Esophagus squamous epithelium (tissue), 5 donors: ENCODE results near the gene C7orf25. TPM values are rescaled to one million over a fixed set of nuclear protein-coding genes. Genes with fewer than 3 reads are reported as not detected.
A peak's percentile ranks its signal among the peaks of the same experiment; 100 is the strongest.

Experiments
- DNase-seq: peaks from one replicate; lab custom pipeline; 2025; lab: John Stamatoyannopoulos, UW
- H3K27ac ChIP-seq, 4 donors: fragments of 200-600 bp; sonication (generic); one replicate each; pipeline ENCODE4 v1.5.1; 2016 to 2019; ENCODE audit warnings: mild to moderate bottlenecking in 1 of 4
- H3K27me3 ChIP-seq, 4 donors: fragments of 200-600 bp; sonication (generic); 1 replicate in 3 of 4; 2 replicates in 1 of 4; pipeline versions ENCODE4 v1.5.1 to v1.6.0; 2017 to 2021; ENCODE audit warnings: antibody characterized with exemption in 1 of 4
- H3K36me3 ChIP-seq, 3 donors: fragments of 200-600 bp; sonication (generic); one replicate each; pipeline ENCODE4 v1.5.1; 2016 to 2019
- H3K4me1 ChIP-seq, 3 donors: fragments of 200-600 bp; sonication (generic); one replicate each; pipeline ENCODE4 v1.5.1; 2017 to 2019
- H3K4me3 ChIP-seq, 4 donors: fragments of 200-600 bp; sonication (generic); 1 replicate in 3 of 4; 2 replicates in 1 of 4; pipeline ENCODE4 v1.5.1; 2016 to 2019; ENCODE audit warnings: mild to moderate bottlenecking in 2 of 4, moderate library complexity in 1 of 4
- H3K9me3 ChIP-seq, 3 donors: fragments of 200-600 bp; sonication (generic); one replicate each; pipeline ENCODE4 v1.5.1; 2016 to 2019
- POLR2A ChIP-seq, 4 donors: fragments of 450-650 bp; IDR thresholded peaks; one replicate each; pipeline ENCODE4 v1.6.1; 2017; ENCODE audit warnings: antibody characterized with exemption in 4 of 4, mild to moderate bottlenecking in 4 of 4, moderate library complexity in 3 of 4
- WGBS, 2 donors: methylation state at CpG; one replicate each; pipeline ENCODE4 v1.1.5; 2018; 5-methylcytosine and 5-hydroxymethylcytosine counted together
- intact Hi-C: fragments of 100-400 bp; cut with DNase I; formaldehyde crosslinking; loops from one replicate; pipeline ENCODE4 v1.15.0; 2022
- total RNA-seq, 4 donors: library from RNA; depleted of rRNA; stranded (reverse); fragments of >200 nt; gene quantifications; one replicate each; pipeline ENCODE4 v1.1.0, GENCODE V29; 2016
- TF ChIP-seq, protein P1 (sequence below), 6 experiments: fragments of 450-650 bp in 4 of 6; fragments of 200-600 bp in 2 of 6; sonication (generic) in 2 of 6; IDR thresholded peaks; one replicate each; pipeline ENCODE4 v1.5.1; 2016 to 2019; ENCODE audit warnings: antibody characterized with exemption in 6 of 6, mild to moderate bottlenecking in 4 of 6, moderate library complexity in 4 of 6
- donor health status: DM: yes; HTN: yes; CAD: no.

Gene C7orf25
- 1 to 10 TPM; 4.8 to 8.9 (median 7.0) TPM for total RNA-seq

DNA sequence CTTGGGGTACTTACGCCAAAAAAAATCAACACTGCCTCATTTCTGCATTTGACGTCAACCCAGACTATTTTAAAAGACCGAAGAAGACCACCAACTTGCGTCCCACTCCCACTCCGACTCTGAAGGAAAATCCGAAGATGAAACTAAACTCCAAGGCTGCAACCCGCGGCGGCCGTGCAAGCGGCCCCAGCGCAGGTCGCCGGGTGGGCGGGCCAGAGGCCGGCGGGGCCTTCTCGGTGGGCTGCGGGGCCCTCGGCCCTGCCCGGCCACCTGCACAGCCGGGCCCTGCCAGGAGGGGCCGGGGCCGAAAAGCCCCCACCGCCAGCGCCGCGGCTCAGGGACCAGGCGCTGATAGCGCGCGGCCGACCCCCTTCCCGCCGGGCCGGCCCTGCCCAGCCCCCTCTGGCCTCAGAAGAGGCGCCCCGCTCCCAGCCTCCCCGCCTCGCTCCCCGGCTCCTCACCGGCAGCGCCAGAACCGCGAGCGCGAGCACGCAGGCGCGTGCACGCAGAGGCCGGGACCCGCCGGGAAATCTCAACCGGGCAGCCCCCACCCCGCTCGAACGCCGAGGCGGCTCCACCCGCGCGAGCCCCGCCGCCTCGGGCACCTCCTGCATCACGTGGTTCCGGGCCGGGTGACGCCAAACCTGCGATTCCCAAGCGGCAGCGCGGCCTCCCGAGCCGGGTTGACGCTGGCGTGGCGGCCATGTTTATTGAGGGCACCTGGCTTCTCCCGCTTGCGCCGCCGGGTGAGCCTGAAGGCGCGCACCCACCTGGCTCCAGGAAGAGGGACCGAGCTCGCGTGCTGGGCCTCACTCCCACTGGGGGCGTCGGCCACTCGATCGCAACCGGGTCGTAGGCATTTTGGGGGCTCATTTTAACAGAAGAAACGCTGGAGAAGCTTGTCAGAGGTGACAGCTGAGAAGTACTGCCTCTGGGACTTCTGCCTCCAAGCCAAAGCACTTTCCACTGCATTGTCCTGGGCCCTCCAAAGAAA lies at the start of gene C7orf25:
Gene C7orf25, minus strand, starts transcription at position 617 of the 994 bp plus-strand sequence. CDS start 1,170 bp downstream, outside the sequence.
- H3K9me3 ChIP-seq, result no peaks in the 10 kb centered on the region
- no peaks in the 10 kb centered on the region for H3K27me3 ChIP-seq
- H3K4me3 ChIP-seq, result peak within 1 kb of the TSS; percentile 83 to 96 (median 90)
- H3K27ac ChIP-seq, result peak within 1 kb of the TSS; percentile 79 to 91 (median 87)
- peaks cover 4 to 32% (median 11%) of the 10 kb centered on the region in 3 donors for H3K4me1 ChIP-seq
- H3K36me3 ChIP-seq, result peaks cover 0 to 15% (median 8%) of the 10 kb centered on the region in 3 donors
- intact Hi-C loops, result no loop called here
- TF ChIP-seq, protein P1, sequence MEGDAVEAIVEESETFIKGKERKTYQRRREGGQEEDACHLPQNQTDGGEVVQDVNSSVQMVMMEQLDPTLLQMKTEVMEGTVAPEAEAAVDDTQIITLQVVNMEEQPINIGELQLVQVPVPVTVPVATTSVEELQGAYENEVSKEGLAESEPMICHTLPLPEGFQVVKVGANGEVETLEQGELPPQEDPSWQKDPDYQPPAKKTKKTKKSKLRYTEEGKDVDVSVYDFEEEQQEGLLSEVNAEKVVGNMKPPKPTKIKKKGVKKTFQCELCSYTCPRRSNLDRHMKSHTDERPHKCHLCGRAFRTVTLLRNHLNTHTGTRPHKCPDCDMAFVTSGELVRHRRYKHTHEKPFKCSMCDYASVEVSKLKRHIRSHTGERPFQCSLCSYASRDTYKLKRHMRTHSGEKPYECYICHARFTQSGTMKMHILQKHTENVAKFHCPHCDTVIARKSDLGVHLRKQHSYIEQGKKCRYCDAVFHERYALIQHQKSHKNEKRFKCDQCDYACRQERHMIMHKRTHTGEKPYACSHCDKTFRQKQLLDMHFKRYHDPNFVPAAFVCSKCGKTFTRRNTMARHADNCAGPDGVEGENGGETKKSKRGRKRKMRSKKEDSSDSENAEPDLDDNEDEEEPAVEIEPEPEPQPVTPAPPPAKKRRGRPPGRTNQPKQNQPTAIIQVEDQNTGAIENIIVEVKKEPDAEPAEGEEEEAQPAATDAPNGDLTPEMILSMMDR (IDR thresholded peaks at IDR 0.05), result peak in 3 of 6 experiments; percentile 5 to 30 (median 15)
- peak in 2 of 4 donors; percentile 46 to 50 for TF ChIP-seq POLR2A (IDR thresholded peaks at IDR 0.05)
- WGBS, 2 donors, result 0 to 1% methylated on average over 19 to 29 of the region's 95 CpGs
- DNase-seq, result peak; percentile 74

DNA sequence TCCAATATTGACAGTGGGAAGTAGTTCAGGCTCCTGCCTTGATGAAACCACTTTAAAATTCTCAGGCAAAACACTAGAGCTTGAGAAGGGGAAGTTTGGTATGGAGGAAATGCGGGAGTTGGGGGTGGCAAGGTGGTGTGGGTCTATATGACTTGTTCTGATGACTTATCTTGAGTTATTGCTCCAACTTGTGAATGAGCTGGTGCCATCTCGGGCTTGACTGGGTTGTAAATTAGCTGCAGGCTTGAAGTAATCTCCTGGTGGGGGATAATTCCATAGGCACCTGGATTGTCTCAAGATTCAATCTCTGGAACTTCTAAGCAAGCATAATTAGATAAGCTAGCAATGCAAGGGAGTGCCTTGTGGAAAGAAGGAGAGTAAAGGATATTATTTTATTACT lies 49.3 kb upstream of the C7orf25 start:
- no peaks in the 10 kb centered on the region for H3K36me3 ChIP-seq
- H3K4me3 ChIP-seq, result no peak overlapping the region
- TF ChIP-seq, protein P1 (IDR thresholded peaks at IDR 0.05), result no peak
- TF ChIP-seq POLR2A (IDR thresholded peaks at IDR 0.05), result no peak
- no peaks in the 10 kb centered on the region for H3K4me1 ChIP-seq
- H3K27me3 ChIP-seq, result peaks cover 0 to 2% (median 0%) of the 10 kb centered on the region in 4 donors
- H3K27ac ChIP-seq, result no peak overlapping the region
- H3K9me3 ChIP-seq, result no peaks in the 10 kb centered on the region
- no peak for DNase-seq
- WGBS, 2 donors, result 61 to 79% methylated on average over 2 of the region's 2 CpGs
- intact Hi-C loops, result no loop called here

DNA sequence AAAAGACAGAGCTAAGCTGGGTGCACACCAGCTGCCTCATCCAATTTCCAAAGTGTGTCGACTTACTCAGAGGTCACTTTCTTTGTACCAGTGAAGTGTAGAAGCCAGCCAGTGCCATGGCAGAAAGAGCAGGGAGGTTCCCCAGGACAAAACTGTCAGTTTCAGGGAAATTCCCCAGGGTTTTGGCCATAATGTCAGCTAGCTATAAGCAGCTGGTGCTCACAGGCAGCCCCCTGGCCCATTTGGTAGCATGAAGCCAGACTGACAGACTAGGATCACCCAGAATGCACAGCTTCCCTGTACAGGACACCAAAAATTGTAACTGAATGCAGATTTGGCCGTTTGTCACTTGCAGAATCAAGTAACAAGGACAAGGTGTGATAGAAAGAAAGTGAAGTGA lies 48.9 kb upstream of the C7orf25 start:
- Histone ChIP-seq H3K9me3 (no peaks in the 10 kb centered on the region), H3K4me3 (no peak overlapping the region), H3K4me1 (no peaks in the 10 kb centered on the region), H3K27ac (no peak overlapping the region), H3K27me3 (peaks cover 0 to 2% (median 0%) of the 10 kb centered on the region in 4 donors), H3K36me3 (no peaks in the 10 kb centered on the region)
- WGBS, 2 donors, result 27 to 44% methylated on average over 1 to 2 of the region's 2 CpGs
- DNase-seq, result no peak
- intact Hi-C loops, result no loop called here
- no peak for TF ChIP-seq POLR2A (IDR thresholded peaks at IDR 0.05)
- TF ChIP-seq, protein P1 (IDR thresholded peaks at IDR 0.05), result no peak

DNA sequence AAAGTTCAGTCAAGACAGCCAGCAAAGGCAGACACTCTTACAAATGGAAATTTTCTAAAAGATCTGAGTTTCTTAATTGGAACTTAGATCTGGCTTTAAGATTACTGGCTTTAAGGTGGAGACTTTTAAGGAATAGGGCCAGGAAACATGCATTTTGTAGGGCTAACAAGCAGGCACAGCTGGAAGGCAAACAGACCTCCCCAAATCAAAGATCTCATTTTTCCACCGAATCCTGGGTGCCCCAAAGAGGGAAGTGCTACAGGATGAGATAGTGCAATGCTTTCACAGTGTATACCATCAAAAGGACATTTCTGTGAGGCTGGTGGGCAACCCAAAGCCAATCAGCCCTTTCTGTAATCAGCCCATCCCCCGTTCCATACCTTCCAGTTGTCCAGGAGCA lies 47.7 kb upstream of the C7orf25 start:
- Histone ChIP-seq H3K36me3 (no peaks in the 10 kb centered on the region), H3K4me3 (no peak overlapping the region), H3K27me3 (peaks cover 0 to 2% (median 0%) of the 10 kb centered on the region in 4 donors), H3K9me3 (no peaks in the 10 kb centered on the region), H3K27ac (no peak overlapping the region), H3K4me1 (no peaks in the 10 kb centered on the region)
- no peak for DNase-seq
- WGBS, 2 donors, result 82 to 92% methylated on average over 2 of the region's 2 CpGs
- intact Hi-C loops, result no loop called here
- TF ChIP-seq, protein P1 (IDR thresholded peaks at IDR 0.05), result no peak
- TF ChIP-seq POLR2A (IDR thresholded peaks at IDR 0.05), result no peak

DNA sequence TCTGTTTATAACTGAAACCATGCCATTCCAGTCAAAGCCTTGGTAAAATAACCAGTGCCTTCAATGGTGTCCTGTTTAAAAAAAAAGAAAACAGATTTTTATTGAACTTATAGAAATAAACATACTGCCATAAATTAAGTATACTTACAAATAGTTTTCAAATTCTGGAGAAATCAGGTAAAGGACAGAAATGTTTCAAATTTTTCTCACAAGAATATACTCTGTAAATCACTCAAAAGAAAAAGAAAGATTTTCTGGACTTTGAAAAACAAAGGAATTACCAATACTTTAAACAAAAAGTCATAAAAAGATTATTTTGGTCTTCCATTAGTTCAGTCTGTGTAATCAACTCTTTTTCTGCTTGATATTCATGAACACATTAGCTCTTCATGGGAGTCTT lies 44.2 kb upstream of the C7orf25 start:
- Histone ChIP-seq H3K27ac (no peak overlapping the region), H3K27me3 (peaks cover 0 to 2% (median 0%) of the 10 kb centered on the region in 4 donors), H3K9me3 (no peaks in the 10 kb centered on the region), H3K4me1 (no peaks in the 10 kb centered on the region), H3K4me3 (no peak overlapping the region), H3K36me3 (no peaks in the 10 kb centered on the region)
- DNase-seq, result no peak
- intact Hi-C loops, result no loop called here
- TF ChIP-seq, protein P1 (IDR thresholded peaks at IDR 0.05), result no peak
- TF ChIP-seq POLR2A (IDR thresholded peaks at IDR 0.05), result no peak
